ENCODE results near the gene HDGF.

HDGF gene

GRCh38 chr1:156721131-156721530, 30.3 kb downstream of the HDGF start:
- no peak overlapping the region for H3K4me3 ChIP-seq (ENCODE audit: low read depth, low read length)
- no peak for DNase-seq (ENCODE audit: low read depth)
- no peak for TF ChIP-seq CTCF (IDR thresholded peaks at IDR 0.05; ENCODE audit: low read depth, low read length, missing control alignments)

GRCh38 chr1:156717351-156717750, 34.1 kb downstream of the HDGF start:
- DNase-seq (ENCODE audit: low read depth) = no peak
- no peak overlapping the region for H3K4me3 ChIP-seq (ENCODE audit: low read depth, low read length)
- no peak for TF ChIP-seq CTCF (IDR thresholded peaks at IDR 0.05; ENCODE audit: low read depth, low read length, missing control alignments)

GRCh38 chr1:156714830-156715229, 36.6 kb downstream of the HDGF start:
- no peak for DNase-seq (ENCODE audit: low read depth)
- no peak for TF ChIP-seq CTCF (IDR thresholded peaks at IDR 0.05; ENCODE audit: low read depth, low read length, missing control alignments)
- no peak overlapping the region for H3K4me3 ChIP-seq (ENCODE audit: low read depth, low read length)

GRCh38 chr1:156712626-156713025, 38.8 kb downstream of the HDGF start:
- DNase-seq (ENCODE audit: low read depth) = no peak
- TF ChIP-seq CTCF (IDR thresholded peaks at IDR 0.05; ENCODE audit: low read depth, low read length, missing control alignments) = no peak
- no peak overlapping the region for H3K4me3 ChIP-seq (ENCODE audit: low read depth, low read length)

- H3K4me3 ChIP-seq (ENCODE audit: low read depth, low read length) = no peak overlapping the region
- DNase-seq (ENCODE audit: low read depth) = no peak
- no peak for TF ChIP-seq CTCF (IDR thresholded peaks at IDR 0.05; ENCODE audit: low read depth, low read length, missing control alignments)
Observed at GRCh38 chr1:156711011-156711817, 40.3 kb downstream of the HDGF start.

- no peak for TF ChIP-seq CTCF (IDR thresholded peaks at IDR 0.05; ENCODE audit: low read depth, low read length, missing control alignments)
- DNase-seq (ENCODE audit: low read depth) = no peak
Observed at GRCh38 chr1:156709757-156710489, 41.6 kb downstream of the HDGF start.

More at GRCh38 chr1:156709757-156710489, 41.6 kb downstream of the HDGF start:
- H3K4me3 ChIP-seq (ENCODE audit: low read depth, low read length) = no peak overlapping the region
